Left ventricle myocardium inferior (tissue), 1 donor: ENCODE measurements around the gene LGALS4. TPM values are rescaled to one million over a fixed set of nuclear protein-coding genes. Genes with fewer than 3 reads are reported as not detected.
A peak's percentile ranks its signal among the peaks of the same experiment; 100 is the strongest.

ENCODE experiments used
- DNase-seq: peaks from one replicate; pipeline ENCODE4 v3.0.0-alpha.2; 2020
- H3K27ac ChIP-seq: fragments of 200-600 bp; replicated peaks from 2 replicates; pipeline ENCODE4 v1.8.0; 2021
- H3K27me3 ChIP-seq: fragments of 200-600 bp; 2 replicates; pipeline ENCODE4 v1.8.0; 2021; ENCODE audit warnings: low read depth
- H3K36me3 ChIP-seq: fragments of 200-600 bp; 2 replicates; pipeline ENCODE4 v1.8.0; 2021
- H3K4me1 ChIP-seq: fragments of 200-600 bp; 2 replicates; pipeline ENCODE4 v1.8.0; 2021
- H3K4me3 ChIP-seq: fragments of 200-600 bp; 2 replicates; pipeline ENCODE4 v1.8.0; 2021; ENCODE audit warnings: mild to moderate bottlenecking, moderate library complexity
- H3K9me3 ChIP-seq: fragments of 200-600 bp; replicated peaks from 2 replicates; pipeline ENCODE4 v1.8.0; 2021
- intact Hi-C: fragments of 100-400 bp; cut with micrococcal nuclease; formaldehyde crosslinking; loops from one replicate; pipeline ENCODE4 v1.11.0; 2022
- total RNA-seq: library from RNA; stranded (reverse); fragmentation: NEBNext Ultra II Directional; extraction: Animal tissue kit (Norgen Biotek cat#: 25700); gene quantifications from one replicate; pipeline ENCODE4 v1.2.1, GENCODE V29; 2021
- TF ChIP-seq, protein P1 (sequence below): fragments of 200-600 bp; IDR thresholded peaks from 2 replicates; pipeline ENCODE4 v1.8.0; 2021; ENCODE audit warnings: antibody characterized with exemption, mild to moderate bottlenecking, borderline replicate concordance
- donor health status: DM: no; HTN: yes; CAD: no; lungs with severe emphysema.

The LGALS4 gene
- total RNA-seq, 1 donor from 2014 or later, result 0.82 TPM

DNA sequence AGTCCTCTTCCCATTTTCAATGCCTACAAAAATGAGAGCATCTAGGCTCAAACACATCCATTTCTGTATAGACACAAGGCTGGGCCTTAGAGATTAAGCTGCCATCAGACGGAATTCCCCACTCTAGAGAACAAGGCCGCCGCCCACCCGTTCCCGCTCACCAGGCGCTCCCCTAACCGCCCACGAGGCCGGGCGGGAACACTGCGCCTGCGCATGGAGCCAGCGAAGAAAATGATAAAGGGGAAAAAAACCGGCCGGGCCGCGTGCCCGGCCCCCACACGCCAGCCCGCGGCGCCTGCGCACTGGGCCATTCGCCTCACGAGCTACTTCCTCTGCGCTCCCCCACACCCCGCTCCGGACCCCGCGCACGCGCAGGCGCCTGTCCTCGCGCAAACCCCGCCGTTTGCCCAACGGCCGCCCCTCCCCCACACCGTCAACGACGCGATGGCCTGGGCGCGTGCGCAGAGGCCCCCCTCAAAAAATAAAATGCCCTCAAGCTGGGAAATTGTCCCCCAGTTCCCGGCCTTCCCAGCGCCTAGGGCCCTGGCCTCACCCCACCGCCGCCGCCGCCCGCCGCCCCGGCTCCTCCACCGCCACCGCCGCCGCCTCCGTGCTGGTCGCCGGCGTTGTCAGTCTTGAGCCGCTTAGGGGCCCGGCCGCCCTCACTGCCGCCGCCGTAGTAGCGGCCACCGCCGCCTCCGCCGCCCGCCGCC, 36.6 kb upstream of the LGALS4 start:
- intact Hi-C loops, result no loop called here
- TF ChIP-seq, protein P1, sequence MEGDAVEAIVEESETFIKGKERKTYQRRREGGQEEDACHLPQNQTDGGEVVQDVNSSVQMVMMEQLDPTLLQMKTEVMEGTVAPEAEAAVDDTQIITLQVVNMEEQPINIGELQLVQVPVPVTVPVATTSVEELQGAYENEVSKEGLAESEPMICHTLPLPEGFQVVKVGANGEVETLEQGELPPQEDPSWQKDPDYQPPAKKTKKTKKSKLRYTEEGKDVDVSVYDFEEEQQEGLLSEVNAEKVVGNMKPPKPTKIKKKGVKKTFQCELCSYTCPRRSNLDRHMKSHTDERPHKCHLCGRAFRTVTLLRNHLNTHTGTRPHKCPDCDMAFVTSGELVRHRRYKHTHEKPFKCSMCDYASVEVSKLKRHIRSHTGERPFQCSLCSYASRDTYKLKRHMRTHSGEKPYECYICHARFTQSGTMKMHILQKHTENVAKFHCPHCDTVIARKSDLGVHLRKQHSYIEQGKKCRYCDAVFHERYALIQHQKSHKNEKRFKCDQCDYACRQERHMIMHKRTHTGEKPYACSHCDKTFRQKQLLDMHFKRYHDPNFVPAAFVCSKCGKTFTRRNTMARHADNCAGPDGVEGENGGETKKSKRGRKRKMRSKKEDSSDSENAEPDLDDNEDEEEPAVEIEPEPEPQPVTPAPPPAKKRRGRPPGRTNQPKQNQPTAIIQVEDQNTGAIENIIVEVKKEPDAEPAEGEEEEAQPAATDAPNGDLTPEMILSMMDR, result no peak

DNA sequence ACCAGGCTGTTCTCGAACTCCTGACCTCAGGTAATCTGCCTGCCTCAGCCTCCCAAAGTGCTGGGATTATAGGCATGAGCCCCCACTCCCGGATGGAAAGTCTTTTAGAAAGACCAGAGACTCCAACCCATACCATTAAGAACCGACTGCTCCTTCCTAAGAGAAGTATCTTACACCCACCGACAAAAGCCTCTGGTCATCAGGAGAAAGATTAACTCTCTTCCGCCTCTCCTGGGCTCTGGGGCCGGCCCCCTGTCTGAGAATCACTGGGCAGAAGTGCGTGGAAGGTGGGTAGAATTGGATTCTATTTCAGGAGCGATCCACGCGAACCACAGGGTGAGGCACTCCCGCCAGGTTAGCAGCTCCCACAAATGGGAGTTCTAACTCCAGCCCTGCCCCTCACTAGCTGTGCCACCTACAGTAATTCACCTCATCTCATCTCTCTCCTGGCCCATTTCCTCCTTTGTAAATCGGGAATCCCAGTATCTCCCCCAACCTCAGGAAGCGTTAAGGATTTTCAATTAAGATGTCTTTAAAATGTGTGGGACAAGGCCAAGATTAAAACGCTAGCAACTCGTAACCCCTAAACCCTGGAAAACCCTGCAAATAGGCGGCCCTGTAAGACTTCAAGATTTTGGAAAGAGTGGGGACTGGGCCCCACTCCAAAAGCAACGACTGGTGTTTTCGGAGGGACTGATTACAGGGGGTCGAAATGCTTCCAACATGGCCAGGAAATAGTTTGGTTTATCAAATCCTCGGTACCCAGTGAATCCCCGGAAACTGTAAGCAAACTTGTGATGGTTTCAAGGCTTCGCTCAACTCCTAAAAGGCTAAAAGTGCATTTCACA, 35.8 kb upstream of the LGALS4 start:
- intact Hi-C loops, result no loop called here
- Histone ChIP-seq H3K27me3 (no peaks in the 10 kb centered on the region), H3K36me3 (peaks cover 49% of the 10 kb centered on the region), H3K4me1 (peaks cover 81% of the 10 kb centered on the region), H3K4me3 (peak overlapping the region; percentile 99), H3K9me3 (no peaks in the 10 kb centered on the region), H3K27ac (peak overlapping the region; percentile 100)
- TF ChIP-seq, protein P1, result no peak
- no peak for DNase-seq

More for the DNA sequence above, 36.6 kb upstream of the LGALS4 start:
- DNase-seq, result peak; percentile 97
- H3K36me3 ChIP-seq, result peaks cover 41% of the 10 kb centered on the region
- H3K27ac ChIP-seq, result peak overlapping the region; percentile 100
- peak overlapping the region; percentile 99 for H3K4me3 ChIP-seq
- H3K9me3 ChIP-seq, result no peaks in the 10 kb centered on the region
- no peaks in the 10 kb centered on the region for H3K27me3 ChIP-seq
- peaks cover 73% of the 10 kb centered on the region for H3K4me1 ChIP-seq

DNA sequence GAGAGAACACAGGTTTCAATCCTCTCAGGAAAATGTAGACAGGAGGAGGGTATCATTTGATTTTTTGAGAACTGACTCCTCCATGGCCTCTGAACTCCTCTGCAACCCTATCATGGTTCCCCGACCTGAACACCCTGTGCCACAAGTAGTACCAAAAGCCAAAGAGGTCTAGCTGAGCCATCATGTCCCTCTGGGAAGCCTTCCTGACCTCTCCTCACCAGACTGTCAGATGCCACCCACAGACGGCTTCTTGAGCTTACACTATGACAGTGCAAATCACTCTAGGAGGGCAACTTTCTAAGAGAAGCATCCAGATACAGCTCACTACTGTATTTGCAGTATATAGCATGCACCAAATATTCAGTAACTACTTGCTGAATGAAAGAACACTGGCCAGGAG, 33.4 kb upstream of the LGALS4 start:
- Histone ChIP-seq H3K36me3 (peaks cover 73% of the 10 kb centered on the region), H3K4me1 (peaks cover 74% of the 10 kb centered on the region), H3K27ac (no peak overlapping the region), H3K27me3 (no peaks in the 10 kb centered on the region), H3K4me3 (no peak overlapping the region), H3K9me3 (no peaks in the 10 kb centered on the region)
- TF ChIP-seq, protein P1, result no peak
- intact Hi-C loops, result no loop called here
- DNase-seq, result no peak

DNA sequence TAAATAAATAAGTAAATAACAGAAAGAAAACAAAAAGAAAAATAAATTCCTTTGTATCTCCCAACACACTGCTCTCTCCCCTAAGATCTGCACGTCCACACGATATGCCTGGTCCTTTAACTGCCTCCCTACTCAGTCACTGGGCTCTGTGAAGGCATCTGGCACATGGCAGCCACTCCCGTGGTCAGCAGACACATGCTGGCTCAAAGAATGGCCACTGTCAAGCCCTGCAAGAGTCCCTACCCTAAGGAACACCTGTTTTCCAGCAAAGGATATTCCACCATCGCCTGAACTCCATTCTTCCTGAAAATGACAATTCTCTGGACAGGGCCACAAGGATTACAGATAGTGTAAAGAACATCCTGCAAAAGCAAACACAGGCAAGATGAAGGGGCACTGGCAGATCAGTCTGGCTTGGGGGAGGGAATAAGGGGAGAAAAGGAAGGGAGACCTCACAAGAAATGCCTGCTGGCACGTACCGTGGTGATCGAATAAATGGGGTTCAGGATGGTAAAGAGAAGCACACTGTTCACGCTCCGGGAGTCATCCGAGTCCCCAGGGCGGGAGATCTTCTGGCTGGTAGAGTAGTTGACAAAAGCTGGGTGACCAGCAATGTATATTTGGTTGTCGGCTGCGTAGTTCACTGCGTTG, 32.8 kb upstream of the LGALS4 start:
- Histone ChIP-seq H3K27me3 (no peaks in the 10 kb centered on the region), H3K27ac (peak overlapping the region; percentile 11), H3K4me1 (peaks cover 75% of the 10 kb centered on the region), H3K9me3 (no peaks in the 10 kb centered on the region), H3K36me3 (peaks cover 79% of the 10 kb centered on the region), H3K4me3 (no peak overlapping the region)
- intact Hi-C loops, result no loop called here
- TF ChIP-seq, protein P1, result no peak
- no peak for DNase-seq

DNA sequence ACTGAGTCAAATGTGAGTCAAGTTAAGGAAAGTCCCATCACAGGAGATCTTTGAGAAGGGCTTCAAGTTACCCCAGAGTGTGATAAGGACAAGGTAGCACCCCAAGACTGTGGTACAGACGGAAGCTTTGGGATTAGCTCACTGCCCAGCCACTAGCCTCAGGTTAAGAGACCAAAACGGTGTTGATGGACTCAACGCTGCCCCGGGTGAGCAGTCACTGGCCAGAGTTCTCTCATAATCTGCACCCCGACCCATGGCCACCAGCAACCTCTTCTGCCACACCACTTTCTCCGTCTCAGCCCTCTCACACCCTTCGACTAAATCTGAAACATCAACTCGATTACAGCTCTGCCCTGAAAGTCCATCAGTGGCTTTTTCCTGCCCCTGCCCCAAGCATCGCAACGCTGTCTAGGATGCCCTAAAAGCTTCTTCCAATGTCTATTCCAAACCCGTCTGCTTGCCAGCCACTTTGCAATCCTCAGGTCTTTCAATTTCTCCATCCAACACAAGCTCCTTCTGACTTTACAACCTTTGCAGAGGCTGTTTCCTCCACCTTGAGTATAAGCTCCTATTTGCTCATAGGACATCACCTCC, 31.4 kb upstream of the LGALS4 start:
- intact Hi-C loops, result no loop called here
- no peak overlapping the region for H3K27ac ChIP-seq
- H3K27me3 ChIP-seq, result no peaks in the 10 kb centered on the region
- no peak overlapping the region for H3K4me3 ChIP-seq
- H3K9me3 ChIP-seq, result no peaks in the 10 kb centered on the region
- H3K4me1 ChIP-seq, result peaks cover 75% of the 10 kb centered on the region
- TF ChIP-seq, protein P1, result no peak
- peaks cover 92% of the 10 kb centered on the region for H3K36me3 ChIP-seq
- DNase-seq, result no peak
